ENCODE results near the gene ADPRS.

ADPRS gene

GRCh38 chr1:36109041-36109679, 20.5 kb downstream of the ADPRS start:
- DNase-seq = no peak

GRCh38 chr1:36111151-36111550, 22.5 kb downstream of the ADPRS start:
- DNase-seq = no peak

GRCh38 chr1:36112823-36113222, 24.1 kb downstream of the ADPRS start:
- no peak for DNase-seq

- DNase-seq = no peak
Measured at GRCh38 chr1:36114371-36114770, 25.7 kb downstream of the ADPRS start.

- no peak for DNase-seq
Measured at GRCh38 chr1:36115200-36115669, 26.5 kb downstream of the ADPRS start.

GRCh38 chr1:36115931-36116330, 27.2 kb downstream of the ADPRS start:
- DNase-seq = no peak

GRCh38 chr1:36116901-36117300, 28.2 kb downstream of the ADPRS start:
- DNase-seq = no peak

GRCh38 chr1:36118447-36119204, 29.9 kb downstream of the ADPRS start:
- DNase-seq = no peak

- DNase-seq = no peak
Measured at GRCh38 chr1:36119456-36119855, 30.8 kb downstream of the ADPRS start.

- no peak for DNase-seq
Measured at GRCh38 chr1:36122062-36123030, 33.7 kb downstream of the ADPRS start.

- DNase-seq = no peak
Measured at GRCh38 chr1:36123356-36123755, 34.7 kb downstream of the ADPRS start.

- DNase-seq = no peak
Measured at GRCh38 chr1:36124404-36125128, 35.9 kb downstream of the ADPRS start.

GRCh38 chr1:36125129-36125991, 36.7 kb downstream of the ADPRS start, which contains the start of gene COL8A2:
COL8A2 (minus strand) TSS chr1:36125222; CDS start chr1:36100242, 24,980 bp downstream.
- DNase-seq = no peak

GRCh38 chr1:36126005-36126716, 37.5 kb downstream of the ADPRS start:
- no peak for DNase-seq

- DNase-seq = no peak
Measured at GRCh38 chr1:36126797-36127500, 38.3 kb downstream of the ADPRS start.

GRCh38 chr1:36128126-36128904, 39.6 kb downstream of the ADPRS start:
- no peak for DNase-seq

GRCh38 chr1:36128905-36129206, 40.2 kb downstream of the ADPRS start:
- no peak for DNase-seq

GRCh38 chr1:36132029-36132428, 43.3 kb downstream of the ADPRS start:
- DNase-seq = no peak

- no peak for DNase-seq
Measured at GRCh38 chr1:36133484-36133883, 44.8 kb downstream of the ADPRS start.
